HG02759 (cell line): ENCODE data around the gene OSBPL10.
A peak's percentile ranks its signal among the peaks of the same experiment; 100 is the strongest.
"Not testable (repeated sequence)": the region's sequence is repeated elsewhere in the genome, so short reads cannot be mapped to it uniquely, and the experiment has no call there.

Experiments used
- ATAC-seq: cut with Tn5 transposase; IDR thresholded peaks from one replicate; pipeline ENCODE4 v1.9.1; 2021; ENCODE audit warnings: mild to moderate bottlenecking, moderate library complexity; ENCODE audit not compliant: unreplicated experiment

Gene OSBPL10

GRCh38 chr3:31981206-31982181 lies at the start of gene OSBPL10, which contains the start of gene ZNF860:
Gene OSBPL10 (minus strand): TSS chr3:31981262. CDS start chr3:31981179, 83 bp downstream.
Gene ZNF860 (plus strand): TSS chr3:31981750. CDS start chr3:31989080, 7,330 bp downstream.
- ATAC-seq: peak; percentile 29

DNA sequence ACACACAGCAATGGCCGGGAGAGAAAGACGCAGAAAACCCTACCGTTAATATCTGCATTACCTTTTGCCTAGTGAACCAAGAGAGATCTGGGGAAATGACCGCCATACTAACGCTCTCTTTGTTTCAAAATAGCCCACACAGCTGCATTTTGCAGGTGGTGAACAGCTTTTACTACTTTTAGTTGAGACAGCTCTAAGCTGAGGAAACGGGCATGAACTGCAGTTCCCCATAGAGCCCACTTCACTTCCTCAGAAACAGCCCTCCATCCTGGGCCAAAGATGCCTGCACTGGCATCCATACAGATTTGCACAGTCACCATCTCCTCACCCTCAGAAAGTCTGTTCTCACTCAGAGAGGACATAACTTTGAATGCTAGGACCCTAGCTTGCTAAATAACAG lies 45.5 kb upstream of the OSBPL10 start:
- no peak for ATAC-seq

GRCh38 chr3:32022947-32023346 lies 41.9 kb upstream of the OSBPL10 start:
- ATAC-seq: no peak

DNA sequence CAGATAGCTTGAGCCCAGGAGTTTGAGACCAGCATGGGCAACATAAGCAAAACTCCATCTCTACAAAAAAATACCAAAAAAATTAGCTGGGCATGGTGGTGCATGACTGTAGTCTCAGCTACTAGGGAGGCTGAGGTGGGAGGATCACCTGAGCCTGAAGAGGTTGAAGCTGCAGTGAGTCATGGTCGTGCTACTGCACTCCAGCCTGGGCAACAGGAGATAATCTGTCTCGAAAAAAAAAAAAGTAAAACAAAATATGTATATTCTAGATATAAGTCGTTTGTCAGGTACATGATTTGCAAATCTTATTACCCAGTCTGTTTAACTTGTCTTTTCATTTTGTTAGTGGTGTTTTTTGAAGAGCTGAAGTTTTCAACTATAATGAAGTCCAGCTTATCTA lies 40.7 kb upstream of the OSBPL10 start:
- ATAC-seq: no peak

DNA sequence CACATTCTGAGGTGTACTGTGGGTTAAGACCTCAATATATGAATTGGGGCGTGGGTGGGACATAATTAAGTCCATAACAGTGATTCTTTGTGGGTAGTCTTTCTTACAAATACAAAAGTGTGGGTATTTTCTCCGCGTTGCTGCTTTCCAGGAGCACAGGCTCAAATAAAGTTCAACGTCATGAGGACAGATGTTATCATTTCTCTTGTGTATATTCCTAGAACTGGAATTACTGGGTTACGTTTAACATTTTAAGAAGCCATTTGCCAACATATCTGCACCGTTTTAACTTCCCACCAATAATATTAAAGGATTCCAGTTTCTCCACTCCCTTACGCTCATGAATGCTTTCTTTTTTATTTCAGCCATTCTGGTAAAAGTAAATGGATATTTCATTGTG lies 40.1 kb upstream of the OSBPL10 start:
- ATAC-seq: no peak

DNA sequence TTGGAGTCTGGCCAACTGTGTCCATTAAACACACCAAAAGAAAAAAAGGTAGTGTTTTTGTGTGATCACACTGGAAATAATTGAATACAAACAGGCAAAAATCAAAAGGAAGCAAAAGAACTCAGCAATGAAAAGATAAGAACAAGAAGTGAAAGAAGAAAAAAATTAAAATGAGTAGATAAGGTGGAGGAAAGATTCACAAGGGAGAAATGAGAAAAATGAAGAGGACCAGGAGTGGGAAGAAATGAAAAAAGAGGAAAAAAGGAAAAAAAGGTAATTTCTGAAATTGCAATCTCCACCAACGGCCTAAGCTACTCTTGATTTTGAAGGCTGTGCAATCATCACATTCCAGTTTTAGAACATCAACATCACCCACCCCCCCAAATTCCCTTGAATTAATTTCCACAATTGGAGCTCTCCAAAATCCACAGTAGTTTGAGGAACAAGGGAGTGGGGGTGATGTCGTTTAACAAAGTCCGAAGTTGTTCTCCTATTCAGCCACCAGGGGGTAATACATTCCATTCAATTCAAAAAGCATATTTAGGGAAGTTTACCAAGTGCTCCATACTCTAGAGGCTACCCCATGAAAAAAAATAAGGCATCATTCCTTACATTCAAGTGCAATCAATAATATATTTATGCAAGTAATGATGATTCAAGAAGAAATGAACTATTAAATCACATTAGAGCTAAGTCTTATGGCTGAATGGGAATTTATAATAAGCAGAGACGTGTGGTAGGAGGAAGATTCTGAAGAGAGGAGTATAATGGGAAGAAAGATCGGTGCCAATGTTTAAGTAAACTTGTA lies 37.9 kb upstream of the OSBPL10 start:
- peak; percentile 57 for ATAC-seq

- no peak for ATAC-seq
These were observed 36.2 kb upstream of the OSBPL10 start for GRCh38 chr3:32017286-32017685.

GRCh38 chr3:32015638-32016037 lies 34.6 kb upstream of the OSBPL10 start:
- not testable (repeated sequence) for ATAC-seq

DNA sequence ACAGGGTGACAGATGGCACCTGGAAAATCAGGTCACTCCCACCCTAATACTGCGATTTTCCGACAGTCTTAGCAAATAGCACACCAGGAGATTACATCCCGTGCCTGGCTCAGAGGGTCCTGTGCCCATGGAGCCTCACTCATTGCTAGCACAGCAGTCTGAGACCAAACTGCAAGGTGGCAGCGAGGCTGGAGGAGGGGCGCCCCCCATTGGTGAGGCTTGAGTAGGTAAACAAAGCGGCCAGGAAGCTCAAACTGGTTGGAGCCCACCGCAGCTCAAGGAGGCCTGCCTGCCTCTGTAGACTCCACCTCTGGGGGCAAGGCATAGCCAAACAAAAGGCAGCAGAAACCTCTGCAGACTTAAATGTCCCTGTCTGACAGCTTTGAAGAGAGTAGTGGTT lies 29.6 kb upstream of the OSBPL10 start:
- ATAC-seq: not testable (repeated sequence)

DNA sequence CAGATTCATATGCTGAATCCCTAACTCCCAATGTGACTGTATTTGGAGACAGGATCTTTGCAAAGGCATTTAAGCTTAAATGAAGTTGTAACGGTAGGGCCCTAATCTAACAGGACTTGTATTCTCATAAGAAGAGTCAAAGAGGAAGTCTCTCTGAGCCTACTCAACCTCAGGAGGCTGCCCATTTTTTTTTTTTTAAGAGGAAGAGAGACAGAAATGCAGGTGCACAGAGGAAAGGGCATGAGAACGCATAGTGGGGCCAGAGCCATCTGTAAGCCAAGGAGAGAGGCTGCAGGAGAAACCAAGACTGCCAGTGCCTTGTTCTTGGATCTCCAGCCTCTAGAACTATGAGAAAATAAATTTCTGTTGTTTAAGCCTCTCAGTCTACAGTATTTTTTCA lies 28.9 kb upstream of the OSBPL10 start:
- no peak for ATAC-seq

DNA sequence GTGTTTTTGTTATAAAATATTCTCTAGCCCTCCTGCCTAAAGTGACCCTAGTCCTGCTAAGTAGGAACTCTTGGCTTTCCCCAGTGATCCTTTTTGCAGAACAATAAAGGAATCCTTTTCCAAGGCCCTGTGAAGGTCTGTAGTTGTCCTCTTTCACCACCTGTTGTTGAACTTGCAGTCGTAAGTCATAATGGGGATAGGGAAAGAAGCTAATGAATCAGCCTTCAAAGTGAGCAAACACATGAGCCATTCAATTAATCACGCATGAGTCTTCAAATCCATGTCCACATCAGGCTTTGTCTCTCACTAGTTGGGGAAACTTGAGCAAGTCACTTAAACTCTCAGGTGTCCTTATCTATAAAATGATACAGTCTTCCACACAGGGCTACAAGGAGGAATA lies 28.0 kb upstream of the OSBPL10 start:
- ATAC-seq: no peak

DNA sequence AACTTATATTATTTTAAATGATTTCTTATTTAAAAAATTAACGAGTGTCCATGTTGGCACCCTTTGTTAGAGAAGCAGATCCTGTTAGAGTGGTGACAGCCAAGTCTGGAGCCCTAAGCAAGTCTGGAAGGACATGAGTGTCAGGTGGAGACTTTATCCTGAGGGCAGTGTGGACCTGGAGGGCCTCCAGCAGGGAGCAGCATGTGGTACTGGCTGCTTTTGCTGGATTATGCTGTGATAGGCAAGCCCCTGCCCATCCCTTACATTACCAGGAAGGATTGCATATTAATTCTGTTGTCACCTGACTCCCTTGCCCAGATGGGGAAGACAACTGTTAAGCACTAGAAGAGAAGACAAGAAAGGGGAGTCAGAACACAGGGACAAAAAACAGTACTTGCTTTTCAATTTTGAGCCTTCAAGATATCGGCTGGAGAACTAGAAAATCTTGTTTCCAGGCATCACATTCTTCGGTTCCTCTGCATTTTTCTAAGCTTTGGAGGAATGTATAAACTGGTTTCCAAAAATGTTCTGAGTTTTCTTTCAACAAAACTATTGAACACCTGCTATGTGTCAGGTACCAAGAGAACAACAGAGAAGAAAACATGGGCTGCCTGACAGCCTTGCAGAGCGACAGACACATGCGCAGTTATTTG lies 23.2 kb upstream of the OSBPL10 start:
- no peak for ATAC-seq

GRCh38 chr3:32003380-32003779 lies 22.3 kb upstream of the OSBPL10 start:
- ATAC-seq: no peak

DNA sequence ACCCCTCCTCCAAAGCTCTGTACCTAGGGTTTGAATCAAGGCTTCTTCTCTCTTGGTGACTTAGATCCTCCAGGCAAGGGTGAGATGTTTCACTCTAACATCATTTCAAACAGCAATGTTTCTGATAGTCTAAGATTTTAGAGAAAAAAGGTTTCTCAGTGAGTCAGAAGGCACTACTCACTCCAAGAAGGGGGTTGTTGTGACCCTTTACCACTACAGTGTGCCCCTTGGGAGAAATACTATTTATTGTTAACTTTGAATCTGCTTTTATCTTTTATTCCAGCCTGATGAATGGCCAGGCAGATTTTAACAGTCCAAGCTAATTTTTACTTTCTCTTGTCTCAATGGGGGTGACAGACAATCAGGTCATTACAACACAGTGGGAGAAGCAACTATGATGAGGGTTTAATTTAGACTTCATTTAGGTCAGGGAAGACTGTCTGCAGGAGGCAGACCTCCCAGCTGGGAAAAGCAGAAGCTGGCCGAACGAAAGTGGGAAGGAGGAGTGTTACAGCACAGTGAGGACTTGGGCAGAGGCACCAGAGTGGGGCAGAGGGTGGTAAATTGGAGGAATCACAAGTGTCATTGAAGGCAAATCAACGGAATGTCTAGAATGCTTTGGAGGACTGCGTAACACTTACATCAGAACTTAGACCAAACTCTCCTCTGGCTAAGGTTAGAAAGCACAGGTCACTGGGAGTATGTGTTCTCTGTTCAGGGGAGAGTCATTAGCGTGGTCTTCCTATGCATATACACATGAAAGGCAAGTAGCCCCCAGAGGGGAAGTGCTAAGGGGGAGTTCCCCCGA lies 21.7 kb upstream of the OSBPL10 start:
- ATAC-seq: no peak

DNA sequence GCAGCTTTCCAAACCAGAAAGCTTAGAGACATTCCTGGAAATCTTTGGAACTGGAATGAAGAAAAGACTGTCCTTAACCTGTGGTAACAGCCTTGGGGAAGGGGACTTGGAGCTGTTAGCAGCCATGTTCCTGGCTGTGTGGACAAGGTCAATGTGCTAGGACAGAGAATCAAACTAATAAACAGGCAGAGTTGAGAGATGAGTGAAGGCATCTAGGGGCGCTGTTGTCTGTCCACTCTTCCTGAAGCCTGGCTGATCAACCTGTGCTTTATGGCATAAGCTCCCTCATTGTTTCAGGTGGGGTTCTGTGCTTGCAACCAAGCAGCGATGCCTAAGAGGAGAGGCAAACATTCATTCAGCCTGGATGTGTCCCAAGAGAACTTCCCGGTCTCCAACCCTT lies 19.8 kb upstream of the OSBPL10 start:
- ATAC-seq: no peak

DNA sequence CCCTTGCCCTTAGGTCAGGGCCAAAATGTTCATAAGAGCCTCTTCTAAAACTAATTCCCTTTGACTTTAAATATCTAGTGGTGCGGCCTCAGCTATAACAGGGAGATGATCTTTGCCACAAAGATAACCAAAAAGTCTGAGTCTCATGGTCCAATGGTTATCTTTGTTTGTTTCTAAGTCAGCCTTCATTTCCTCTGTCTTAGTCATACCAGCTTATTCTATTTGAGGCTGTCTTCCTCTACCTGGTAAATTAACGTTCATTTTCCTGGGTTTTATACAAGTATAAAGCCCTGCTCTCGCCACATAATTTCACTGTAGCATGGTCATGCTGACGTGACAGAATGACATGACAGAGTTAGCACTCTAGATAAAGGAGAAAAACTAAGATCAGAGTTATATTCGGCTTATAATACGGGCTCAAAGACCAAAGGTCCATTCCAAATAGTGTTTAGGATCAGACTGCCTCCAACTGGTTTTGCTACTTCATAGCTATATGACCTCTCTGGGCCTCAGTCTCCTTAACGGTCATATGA lies 18.9 kb upstream of the OSBPL10 start:
- ATAC-seq: peak; percentile 75

DNA sequence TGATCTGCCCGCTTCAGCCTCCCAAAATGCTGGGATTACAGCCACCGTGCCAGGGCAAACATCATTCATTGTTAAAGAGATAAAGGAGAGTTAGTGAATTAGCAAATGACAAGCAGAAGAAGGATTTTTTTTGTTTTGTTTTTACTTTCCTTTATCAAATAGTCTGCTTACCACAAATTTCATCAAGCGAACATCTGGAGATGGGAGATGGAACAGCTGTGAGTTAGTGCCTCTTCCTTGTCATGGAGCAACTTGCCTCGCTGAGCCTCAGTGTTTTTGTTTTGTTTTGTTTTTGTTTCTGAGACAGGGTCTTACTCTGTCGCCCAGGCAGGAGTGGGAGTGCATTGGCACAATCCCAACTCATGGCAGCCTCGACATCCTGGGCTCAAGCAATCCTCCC lies 16.4 kb upstream of the OSBPL10 start:
- no peak for ATAC-seq

- no peak for ATAC-seq
These were observed 15.1 kb upstream of the OSBPL10 start for GRCh38 chr3:31996195-31996594.

- not testable (repeated sequence) for ATAC-seq
These were observed 14.0 kb upstream of the OSBPL10 start for GRCh38 chr3:31995026-31995425.

- no peak for ATAC-seq
These were observed 12.8 kb upstream of the OSBPL10 start for GRCh38 chr3:31993843-31994242.
